GM21717 (cell line): ENCODE measurements around the gene MAPKBP1.
"Not testable (repeated sequence)": the region's sequence is repeated elsewhere in the genome, so short reads cannot be mapped to it uniquely, and the experiment has no call there.

Experiments
- ATAC-seq: cut with Tn5 transposase; IDR thresholded peaks from one replicate; pipeline ENCODE4 v1.9.1; 2021; ENCODE audit warnings: mild to moderate bottlenecking, moderate library complexity; ENCODE audit not compliant: unreplicated experiment

Gene MAPKBP1, protein sequence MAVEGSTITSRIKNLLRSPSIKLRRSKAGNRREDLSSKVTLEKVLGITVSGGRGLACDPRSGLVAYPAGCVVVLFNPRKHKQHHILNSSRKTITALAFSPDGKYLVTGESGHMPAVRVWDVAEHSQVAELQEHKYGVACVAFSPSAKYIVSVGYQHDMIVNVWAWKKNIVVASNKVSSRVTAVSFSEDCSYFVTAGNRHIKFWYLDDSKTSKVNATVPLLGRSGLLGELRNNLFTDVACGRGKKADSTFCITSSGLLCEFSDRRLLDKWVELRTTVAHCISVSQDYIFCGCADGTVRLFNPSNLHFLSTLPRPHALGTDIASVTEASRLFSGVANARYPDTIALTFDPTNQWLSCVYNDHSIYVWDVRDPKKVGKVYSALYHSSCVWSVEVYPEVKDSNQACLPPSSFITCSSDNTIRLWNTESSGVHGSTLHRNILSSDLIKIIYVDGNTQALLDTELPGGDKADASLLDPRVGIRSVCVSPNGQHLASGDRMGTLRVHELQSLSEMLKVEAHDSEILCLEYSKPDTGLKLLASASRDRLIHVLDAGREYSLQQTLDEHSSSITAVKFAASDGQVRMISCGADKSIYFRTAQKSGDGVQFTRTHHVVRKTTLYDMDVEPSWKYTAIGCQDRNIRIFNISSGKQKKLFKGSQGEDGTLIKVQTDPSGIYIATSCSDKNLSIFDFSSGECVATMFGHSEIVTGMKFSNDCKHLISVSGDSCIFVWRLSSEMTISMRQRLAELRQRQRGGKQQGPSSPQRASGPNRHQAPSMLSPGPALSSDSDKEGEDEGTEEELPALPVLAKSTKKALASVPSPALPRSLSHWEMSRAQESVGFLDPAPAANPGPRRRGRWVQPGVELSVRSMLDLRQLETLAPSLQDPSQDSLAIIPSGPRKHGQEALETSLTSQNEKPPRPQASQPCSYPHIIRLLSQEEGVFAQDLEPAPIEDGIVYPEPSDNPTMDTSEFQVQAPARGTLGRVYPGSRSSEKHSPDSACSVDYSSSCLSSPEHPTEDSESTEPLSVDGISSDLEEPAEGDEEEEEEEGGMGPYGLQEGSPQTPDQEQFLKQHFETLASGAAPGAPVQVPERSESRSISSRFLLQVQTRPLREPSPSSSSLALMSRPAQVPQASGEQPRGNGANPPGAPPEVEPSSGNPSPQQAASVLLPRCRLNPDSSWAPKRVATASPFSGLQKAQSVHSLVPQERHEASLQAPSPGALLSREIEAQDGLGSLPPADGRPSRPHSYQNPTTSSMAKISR (N-terminal part only)

DNA sequence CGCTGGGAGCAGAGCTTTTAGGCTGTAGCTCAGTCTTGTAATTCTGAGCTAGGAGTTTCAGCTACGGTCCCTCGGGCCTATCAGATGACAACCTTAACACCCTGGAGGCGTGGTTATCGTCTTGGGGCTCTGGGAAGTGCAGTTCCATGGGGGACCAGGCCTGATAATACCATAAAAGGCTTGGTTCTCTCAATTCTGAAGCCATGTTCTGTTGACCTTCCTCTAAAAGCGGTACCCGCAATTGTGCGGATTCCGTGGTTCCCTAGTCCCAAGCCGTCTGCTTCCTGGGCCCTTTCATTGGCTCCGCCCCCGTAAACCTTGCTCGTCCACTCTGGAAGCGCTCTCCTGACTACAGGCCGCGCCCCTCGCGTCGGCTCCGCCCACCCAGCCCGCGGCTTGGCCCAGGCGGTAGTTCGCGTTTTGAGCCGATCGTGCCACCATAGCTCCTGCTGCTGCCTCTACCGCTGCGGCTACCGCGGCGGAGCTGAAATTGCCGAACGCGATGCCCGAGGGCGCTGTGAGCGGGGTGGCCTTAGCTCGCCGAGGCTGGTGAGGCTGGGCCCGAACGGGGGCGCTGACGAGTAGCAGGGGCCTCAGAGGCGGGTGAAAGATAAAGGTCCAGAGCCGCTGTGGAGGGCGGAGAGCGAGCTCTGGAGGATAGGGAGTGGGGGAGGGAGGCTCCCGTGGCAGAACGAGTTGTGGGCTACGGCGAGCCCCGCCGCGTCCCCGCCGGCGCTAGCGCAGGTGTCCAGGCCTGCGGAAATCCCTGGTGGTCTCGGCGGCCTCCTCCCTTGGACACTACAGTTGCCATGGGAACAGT, at the start of gene MAPKBP1:
TSS of gene MAPKBP1 (plus strand) at position 423 of the 820 bp plus-strand sequence. CDS start 792 bp downstream, outside the sequence.
- peak; percentile 77 for ATAC-seq

DNA sequence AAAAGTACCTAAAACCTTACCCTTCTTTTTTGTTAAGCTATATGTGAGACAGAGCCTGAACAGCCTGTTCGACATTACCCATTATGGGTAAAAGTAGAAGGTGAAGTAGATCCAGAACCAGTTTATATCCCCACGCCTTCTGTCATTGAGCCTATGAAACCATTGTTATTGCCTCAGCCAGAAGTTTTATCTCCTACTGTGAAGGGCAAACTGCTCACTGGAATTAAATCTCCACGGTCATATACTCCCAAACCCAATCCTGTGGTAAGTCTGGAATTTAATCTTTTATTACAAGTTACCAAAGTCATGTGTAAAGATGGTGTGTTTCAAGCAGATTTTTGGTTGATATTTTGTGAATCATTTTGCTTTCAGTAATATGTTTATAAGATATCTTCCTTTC, 47.1 kb upstream of the MAPKBP1 start:
- no peak for ATAC-seq

DNA sequence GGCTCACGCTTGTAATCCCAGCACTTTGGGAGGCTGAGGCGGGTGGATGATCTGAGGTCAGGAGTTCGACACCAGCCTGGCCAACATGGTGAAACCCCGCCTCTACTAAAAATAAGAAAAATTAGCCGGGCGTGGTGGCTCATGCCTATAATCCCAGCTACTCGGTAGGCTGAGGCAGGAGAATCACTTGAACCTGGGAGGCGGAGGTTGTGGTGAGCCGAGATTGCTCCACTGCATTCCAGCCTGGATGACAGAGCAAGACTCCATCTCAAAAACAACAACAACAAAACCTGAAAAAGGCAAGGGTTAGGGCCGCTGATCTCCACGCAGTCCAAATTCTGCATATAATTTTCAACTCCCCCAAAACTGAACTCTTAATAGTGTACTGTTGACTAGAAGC, 46.2 kb upstream of the MAPKBP1 start:
- ATAC-seq = not testable (repeated sequence)

DNA sequence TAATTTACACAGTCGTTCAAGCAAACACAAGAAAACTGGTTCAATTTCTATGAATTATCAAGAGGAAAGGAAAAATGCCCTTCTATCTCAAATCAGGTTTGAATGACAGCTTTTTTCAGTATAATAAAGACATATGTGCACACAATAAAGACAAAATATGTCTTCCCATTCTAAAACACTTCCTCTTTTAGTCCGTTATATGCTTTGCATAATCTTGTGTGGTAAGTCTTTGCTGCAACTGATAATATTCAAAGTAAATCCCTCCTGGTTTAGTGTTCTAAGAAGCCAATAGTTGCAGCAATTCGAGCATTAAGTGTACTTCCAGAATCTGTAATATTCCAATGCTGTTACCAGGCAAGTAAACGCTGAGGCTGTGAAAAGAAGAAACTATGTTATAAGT, 43.7 kb upstream of the MAPKBP1 start:
- ATAC-seq = no peak

DNA sequence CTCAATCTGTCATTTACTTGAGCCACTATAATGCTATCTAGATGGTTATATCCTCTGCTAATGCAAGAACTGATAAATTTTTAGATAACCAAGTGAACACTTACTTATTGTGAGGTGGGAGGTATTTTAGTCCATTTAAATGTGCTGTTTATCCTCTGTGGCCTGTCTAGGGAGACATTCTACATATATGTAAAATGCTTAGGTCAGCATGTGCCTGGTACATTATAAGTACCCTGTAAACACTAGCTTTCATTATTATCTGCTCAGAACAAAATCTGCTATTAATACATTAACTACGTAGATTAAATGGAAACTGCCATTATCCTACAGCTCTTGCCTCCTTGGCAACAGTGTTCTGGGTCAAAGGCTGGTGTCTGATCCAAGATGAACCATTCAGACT, 41.8 kb upstream of the MAPKBP1 start:
- ATAC-seq = no peak

DNA sequence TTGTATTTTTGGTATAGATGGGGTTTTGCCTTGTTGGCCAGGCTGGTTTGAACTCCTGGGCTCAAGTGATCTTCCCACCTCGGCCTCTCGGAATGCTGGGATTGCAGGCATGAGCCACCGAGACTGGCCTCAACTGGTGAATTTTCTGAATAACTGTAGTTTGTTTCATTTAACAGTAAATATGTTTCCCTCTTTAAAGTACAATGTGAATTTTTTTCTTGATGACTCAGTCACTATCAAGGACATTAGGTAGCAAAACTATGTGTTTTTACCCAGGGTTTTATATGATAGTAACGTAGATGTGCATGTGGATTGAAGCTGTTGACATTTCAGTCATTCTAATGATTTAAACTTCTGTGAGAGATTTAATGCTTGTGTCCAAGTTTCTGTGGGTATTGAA, 40.2 kb upstream of the MAPKBP1 start:
- no peak for ATAC-seq

DNA sequence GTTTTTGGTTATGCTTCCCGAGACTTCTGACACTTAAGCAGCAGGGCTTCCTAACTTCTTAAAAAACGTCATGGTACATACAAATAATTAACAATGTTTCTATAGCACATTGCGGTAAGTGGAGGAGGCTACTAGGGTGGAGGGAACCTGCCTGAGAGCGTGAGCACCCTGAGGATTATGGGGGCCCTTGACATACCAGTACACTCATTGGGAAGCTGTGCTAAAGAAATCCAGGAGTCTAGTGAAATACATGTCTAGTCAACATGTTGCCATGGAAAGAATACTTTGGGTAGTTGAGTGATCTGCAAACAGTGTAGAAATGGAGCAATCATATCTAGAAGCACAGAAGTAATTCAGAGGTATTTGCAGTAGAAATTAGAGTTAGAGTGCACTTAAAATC, 39.2 kb upstream of the MAPKBP1 start:
- no peak for ATAC-seq

DNA sequence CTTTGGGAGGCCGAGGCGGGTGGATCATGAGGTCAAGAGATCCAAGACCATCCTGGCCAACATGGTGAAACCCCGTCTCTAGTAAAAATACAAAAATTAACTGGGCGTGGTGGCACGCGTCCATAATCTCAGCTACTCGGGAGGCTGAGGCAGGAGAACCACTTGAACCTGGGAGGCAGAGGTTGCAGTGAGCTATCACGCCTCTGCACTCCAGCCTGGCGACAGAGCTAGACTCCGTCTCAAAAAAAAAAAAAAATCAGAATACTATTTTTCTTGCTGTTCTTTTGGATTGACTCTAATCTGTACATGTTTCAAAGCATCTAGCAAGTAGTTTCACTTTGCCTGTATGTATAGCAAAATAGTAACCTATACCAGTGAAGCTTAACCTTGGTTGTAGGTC, 38.8 kb upstream of the MAPKBP1 start:
- ATAC-seq = not testable (repeated sequence)

DNA sequence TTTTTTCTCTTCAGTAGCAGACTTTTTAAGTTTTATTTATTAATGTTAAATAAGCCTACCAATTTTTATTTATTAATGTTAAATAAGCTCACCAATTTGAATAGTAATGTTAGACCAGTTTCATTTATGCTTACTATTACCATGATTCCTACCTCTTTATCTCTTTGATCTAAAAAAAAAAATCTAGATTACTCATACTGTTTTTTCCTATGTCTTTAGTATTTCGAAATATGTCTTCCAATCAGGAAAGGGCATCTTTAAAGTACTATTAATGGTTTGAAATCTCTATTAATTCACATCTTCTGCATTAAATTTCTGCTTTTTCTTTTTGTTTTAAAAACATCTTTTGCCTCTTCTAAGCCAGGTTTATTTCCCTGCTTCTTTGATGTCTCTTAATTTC, 27.5 kb upstream of the MAPKBP1 start:
- no peak for ATAC-seq

DNA sequence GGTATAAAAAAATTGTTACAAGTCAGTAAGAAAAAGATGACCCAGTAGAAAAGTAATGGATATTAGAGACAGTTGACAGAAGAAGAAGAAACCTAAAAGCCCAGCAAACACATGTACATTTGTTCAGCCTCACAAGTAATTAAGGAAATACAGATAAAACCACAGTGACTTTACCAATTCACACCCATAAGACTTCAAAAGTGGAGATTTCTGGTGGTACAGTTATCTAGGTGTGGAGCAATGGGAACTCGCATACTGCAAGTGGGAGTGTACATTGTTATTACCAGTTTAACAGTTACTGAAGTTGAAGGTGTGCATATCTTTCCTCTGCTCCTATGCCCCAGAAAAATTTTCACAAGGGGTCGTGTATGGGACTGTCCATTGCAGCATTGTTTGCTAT, 18.1 kb upstream of the MAPKBP1 start:
- ATAC-seq = no peak

DNA sequence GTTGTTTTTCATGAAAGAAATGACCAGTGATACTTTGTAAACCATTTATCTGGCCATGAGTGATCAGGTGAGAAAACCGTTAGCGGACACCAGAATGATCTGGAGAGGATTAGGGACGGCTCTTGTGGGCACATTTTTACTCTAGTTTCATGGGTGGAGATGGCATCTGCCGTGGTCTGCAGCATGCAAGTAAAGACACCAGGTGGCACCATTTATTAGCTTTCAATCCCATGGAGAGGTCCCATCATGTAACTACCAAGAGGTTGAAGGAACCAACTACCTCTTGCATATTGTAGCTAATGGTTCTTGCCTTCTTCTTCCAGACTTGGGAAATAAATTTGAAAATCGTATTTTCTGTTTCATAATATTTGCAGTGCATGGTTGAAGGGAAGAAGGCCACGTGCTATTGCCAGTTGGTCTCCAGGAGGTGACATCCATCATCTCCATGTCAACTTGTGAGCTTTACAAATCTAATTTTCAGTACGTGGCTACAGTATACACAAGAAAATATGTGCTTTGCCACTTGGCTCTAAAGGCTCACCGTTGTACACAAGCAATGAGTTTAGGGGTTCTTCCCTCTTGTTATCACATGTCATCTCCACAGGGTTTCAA, 1.5 kb upstream of the MAPKBP1 start:
- no peak for ATAC-seq

DNA sequence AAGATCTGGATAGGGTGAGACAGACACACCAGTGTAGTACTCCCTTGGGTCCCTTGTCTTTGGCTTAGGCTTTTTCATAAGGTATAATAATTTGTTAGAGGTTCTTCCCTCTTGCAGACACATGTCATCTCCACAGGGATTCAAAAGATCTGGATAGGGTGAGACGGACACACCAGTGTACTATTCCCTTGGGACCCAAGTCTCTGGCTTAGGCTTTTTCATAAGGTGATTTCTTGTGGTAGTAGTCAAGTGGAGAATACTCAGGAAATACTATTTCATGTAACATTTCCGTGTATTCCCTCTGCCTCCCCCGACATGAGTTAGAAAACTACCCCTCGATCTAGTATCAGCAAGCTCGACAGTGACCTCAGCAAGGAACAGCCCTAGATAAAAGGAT, 954 bp upstream of the MAPKBP1 start:
- no peak for ATAC-seq

DNA sequence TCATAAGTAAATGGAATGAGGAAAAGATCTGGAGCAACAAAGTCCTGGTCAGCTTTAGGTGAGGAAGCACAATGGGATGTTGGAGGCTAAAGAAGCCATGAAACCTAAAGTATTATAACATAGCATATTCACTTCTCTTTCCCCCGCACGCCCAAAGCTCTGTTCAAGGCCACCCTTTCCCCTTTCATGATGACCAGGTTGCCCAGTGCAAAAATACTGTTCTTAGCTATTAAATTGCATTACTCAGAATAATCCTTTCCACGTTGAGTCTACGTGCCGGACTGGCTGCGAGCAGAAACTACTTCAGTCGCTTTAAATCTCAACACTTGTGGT, 589 bp upstream of the MAPKBP1 start:
- no peak for ATAC-seq

DNA sequence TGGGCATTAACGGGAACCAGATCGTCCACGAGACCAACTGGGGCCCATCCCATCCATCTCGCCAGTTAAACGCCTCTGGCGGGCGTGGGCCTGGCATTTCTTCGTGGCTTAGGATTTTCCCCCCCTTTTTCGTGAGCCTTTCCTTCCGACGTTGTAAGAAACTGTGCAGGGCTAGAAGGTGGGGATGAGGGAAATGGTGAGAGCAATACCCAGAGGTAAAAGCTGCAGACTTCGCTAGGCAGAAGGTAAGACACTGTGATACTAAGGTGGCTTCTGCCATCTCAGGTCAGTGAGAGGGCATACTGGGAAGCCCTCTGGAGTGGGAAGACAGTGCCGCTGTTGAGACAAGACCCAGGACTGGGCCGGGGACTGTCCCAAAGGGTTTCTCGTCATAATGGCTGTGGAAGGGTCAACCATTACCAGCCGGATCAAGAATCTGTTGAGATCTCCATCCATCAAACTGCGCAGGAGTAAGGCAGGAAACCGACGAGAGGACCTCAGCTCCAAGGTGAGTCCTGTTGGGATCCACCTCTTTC, 666 bp downstream of the MAPKBP1 start:
- ATAC-seq = peak; percentile 4

DNA sequence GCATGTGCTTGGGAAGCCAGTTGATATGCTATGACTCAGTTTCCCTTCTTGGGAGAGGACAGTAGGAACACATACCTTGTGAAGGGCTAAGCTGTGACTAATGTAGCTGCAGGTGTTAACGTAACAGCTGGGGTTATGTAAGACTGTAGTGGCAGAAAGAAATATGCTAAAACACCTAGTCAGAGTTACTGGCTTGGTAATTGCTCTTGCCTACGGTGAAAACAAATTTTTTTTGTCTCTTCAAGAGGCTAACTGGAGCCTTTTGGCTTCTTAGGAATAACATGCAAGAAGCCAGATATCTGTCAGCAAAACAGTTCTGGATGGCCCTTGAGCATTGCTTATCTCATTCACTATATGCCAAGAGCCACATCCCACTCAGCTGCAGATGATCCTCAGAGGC, 1.4 kb downstream of the MAPKBP1 start:
- no peak for ATAC-seq

DNA sequence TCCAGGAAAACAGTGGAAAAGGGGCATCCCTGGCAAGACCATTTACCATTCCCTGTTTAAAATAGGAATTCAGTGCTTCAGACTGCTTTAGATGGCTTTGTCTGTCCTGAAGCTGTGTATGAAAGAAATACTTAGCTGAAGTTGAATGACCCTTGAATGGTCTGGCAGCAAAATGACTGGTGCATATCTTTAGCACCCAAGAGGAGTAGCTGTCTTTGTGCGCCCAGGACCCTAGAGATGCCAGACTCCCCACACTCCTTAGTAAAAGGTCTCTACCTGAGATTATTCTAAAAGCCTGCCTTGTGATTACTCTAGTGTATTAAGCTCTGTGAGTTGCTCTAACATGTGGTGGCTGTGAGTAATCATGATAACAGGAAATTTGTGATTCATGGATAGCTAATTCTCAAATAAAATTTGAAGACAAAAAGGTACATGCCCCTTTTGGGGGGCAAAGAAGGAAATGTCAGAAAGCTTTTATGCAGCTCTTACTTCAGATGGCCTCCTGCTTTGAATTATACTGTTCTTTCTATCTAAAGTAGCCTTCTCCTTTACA, 3.2 kb downstream of the MAPKBP1 start:
- ATAC-seq = no peak

DNA sequence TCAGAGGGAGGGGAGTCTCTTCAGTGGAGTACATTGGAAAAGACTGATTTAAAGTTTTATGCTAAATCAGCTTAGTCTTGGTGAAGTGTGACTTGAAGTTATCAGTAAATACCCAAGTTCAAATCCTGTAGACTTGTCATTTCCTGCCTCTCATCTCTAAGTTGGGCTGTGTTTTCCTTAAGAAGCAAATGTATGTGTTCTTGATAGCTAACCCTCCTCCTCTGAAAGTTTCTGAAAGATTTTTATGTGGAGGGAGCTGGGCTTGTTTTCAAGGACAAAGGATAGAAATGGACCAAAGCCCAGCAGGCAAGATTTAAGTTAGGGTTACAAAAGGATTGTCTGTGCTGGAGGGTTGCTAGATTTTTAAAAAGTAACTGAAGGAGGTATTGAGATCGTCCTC, 4.2 kb downstream of the MAPKBP1 start:
- no peak for ATAC-seq

DNA sequence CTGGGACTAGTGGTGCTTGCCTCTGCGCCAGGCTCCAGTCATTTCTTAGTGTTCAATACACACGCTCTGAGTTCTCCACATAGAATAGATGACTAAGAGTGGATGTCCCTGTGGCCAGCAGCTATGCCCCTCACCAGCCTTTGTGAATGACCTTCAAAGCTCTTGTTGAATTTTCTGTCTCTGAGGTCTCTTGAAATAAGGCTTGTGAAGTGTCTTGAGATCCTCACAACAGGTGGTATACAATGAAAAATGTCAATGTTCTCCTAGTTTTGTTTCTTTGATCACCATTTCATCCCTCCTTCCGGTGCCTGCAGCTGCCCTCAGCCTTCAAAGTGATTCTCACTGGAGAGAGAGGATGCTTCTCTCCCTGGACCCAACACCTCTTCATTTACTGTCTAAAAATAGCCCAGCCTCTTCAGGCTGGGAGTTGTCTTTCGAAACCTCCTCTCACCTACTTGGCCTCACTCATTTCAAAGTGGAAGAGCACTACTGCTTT, 5.4 kb downstream of the MAPKBP1 start:
- ATAC-seq = no peak

DNA sequence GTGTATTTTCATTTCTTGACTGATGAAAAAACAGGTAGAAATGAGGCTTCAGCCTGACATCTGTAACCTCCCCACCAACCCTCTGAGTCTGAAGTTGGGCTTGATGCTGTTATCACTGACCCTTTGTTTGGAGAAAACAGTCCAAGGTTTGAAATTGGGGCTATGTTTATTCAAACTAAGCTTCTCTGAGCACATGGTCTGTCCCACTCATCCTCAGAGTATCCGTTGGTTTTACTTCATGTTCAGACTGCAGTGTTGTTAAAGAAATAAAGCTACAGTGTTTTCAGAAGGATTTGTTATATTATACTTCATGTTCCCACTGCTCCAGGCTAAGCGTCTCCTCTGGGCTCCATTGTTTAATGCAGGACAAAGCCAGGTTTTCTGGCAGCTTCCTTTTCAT, 6.0 kb downstream of the MAPKBP1 start:
- ATAC-seq = no peak
